AG10803 (cell line): ENCODE results near the gene EGFL8.

Experiments used
- DNase-seq: peaks from one replicate; pipeline ENCODE4 v3.0.0; 2010; ENCODE audit warnings: low read depth
- H3K4me3 ChIP-seq: 2 replicates; pipeline ENCODE4 v1.5.1; 2011; ENCODE audit warnings: mild to moderate bottlenecking, low read length, control low read depth
- TF ChIP-seq, protein P1 (sequence below): conservative IDR thresholded peaks from 2 replicates; pipeline ENCODE4 v1.5.1; 2011; ENCODE audit warnings: mild to moderate bottlenecking, low read length, control low read depth, inconsistent platforms

Gene EGFL8

DNA sequence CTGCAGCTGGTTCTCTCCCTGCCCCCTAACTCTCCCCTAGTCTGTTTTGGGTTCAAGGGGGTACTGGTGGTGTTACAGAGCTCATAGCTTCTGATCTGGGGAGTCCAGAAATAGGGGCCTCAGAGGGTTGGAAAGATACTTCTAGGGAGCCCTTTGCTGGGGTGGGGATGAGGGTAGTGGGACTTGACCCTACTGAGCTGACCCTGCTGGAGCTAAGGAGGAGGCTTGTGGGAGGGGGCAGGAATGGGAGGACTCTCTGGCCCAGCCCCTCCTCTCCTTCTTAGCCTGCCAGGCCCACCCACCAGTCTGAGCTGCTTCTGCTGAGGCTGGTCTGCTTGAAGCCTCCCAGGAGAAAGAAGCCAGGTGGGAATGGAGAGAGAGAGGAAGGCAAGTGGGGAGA lies at the start of gene EGFL8:
Gene EGFL8, plus strand, starts transcription at position 301 of the 400 bp plus-strand sequence. CDS start 1,571 bp downstream, outside the sequence.
- DNase-seq: no peak
- H3K4me3 ChIP-seq: no peak within 1 kb of the TSS
- TF ChIP-seq, protein P1, sequence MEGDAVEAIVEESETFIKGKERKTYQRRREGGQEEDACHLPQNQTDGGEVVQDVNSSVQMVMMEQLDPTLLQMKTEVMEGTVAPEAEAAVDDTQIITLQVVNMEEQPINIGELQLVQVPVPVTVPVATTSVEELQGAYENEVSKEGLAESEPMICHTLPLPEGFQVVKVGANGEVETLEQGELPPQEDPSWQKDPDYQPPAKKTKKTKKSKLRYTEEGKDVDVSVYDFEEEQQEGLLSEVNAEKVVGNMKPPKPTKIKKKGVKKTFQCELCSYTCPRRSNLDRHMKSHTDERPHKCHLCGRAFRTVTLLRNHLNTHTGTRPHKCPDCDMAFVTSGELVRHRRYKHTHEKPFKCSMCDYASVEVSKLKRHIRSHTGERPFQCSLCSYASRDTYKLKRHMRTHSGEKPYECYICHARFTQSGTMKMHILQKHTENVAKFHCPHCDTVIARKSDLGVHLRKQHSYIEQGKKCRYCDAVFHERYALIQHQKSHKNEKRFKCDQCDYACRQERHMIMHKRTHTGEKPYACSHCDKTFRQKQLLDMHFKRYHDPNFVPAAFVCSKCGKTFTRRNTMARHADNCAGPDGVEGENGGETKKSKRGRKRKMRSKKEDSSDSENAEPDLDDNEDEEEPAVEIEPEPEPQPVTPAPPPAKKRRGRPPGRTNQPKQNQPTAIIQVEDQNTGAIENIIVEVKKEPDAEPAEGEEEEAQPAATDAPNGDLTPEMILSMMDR: no peak

DNA sequence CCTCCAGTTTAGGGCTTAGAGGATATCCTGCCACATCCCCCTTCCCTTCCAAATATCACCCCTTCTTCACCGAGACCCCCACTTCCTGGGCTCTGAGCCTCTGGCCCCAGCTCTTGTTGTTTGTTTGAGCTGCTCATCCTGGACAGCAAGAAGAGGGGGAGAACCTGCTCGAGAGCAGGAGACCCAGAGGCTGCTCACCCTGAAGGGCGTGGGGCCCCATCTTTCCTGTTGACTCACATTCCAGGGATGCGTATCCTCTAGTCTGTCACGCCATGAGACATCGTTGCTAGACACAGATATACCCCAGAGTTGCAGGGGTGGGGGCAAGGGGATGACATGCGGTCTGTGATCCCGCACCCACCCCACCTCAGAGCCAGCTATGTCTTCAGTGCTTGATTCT lies 49.6 kb upstream of the EGFL8 start:
- TF ChIP-seq, protein P1: no peak
- no peak overlapping the region for H3K4me3 ChIP-seq
- DNase-seq: peak; percentile 87

DNA sequence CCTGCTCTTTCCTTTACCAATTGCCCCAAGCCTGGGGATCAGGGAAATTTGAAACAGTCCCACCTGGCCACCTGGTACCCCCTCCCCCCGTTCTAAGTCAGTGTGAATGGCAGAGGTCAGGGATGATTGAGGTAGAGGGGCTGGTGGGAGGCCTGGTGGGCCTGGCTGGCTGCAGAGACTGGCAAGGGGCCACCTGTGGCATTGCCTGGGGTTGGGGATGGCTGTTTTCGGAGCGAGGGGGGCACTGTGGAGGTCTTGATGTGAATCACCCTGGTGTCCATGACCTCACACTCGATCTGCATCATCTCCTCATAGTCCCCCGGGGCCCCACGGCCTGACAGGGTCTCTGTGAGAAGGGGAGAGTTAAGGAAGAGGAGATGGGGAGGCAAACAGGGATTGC lies 48.8 kb upstream of the EGFL8 start:
- no peak for DNase-seq
- no peak overlapping the region for H3K4me3 ChIP-seq
- TF ChIP-seq, protein P1: no peak

DNA sequence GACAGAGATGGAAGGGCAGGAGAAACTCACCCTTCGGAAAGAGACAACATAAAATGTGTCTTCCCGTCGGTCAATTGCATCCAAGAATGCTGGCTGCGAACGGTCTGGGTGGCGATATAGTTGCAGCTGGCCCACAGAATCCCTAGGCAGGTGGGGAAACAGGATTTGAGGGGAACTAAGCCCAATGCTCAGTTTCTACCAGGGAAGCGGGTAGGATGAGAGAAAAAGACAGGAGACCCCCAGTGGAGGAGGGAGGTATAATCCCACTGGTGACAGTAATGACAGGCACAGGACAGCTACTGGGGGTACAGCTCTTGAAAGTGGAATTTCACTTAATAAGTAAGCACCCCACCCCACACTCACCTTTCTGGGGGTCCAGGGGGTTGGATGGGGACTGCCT lies 47.7 kb upstream of the EGFL8 start:
- TF ChIP-seq, protein P1: peak; percentile 56
- no peak overlapping the region for H3K4me3 ChIP-seq
- no peak for DNase-seq

DNA sequence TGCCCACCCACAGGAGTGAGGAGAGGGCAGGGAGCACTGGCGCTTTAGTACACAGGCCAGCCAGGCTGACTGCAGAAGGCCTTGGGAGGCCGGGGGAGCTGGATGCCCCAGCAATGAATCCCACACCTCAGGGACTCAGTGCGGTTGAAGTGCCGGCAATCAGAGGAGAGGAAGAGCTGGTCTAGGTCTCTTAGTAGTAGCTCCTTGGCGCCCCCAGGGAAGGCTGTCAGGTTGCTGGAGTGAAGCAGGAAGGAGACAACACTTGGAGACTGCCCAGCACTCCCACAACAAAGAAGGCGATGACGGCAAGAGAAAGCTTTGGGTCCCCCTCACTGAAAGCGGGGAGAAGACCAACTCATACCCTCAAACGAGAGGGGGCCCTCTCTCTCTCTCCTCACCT lies 46.9 kb upstream of the EGFL8 start:
- TF ChIP-seq, protein P1: no peak
- no peak overlapping the region for H3K4me3 ChIP-seq
- no peak for DNase-seq

DNA sequence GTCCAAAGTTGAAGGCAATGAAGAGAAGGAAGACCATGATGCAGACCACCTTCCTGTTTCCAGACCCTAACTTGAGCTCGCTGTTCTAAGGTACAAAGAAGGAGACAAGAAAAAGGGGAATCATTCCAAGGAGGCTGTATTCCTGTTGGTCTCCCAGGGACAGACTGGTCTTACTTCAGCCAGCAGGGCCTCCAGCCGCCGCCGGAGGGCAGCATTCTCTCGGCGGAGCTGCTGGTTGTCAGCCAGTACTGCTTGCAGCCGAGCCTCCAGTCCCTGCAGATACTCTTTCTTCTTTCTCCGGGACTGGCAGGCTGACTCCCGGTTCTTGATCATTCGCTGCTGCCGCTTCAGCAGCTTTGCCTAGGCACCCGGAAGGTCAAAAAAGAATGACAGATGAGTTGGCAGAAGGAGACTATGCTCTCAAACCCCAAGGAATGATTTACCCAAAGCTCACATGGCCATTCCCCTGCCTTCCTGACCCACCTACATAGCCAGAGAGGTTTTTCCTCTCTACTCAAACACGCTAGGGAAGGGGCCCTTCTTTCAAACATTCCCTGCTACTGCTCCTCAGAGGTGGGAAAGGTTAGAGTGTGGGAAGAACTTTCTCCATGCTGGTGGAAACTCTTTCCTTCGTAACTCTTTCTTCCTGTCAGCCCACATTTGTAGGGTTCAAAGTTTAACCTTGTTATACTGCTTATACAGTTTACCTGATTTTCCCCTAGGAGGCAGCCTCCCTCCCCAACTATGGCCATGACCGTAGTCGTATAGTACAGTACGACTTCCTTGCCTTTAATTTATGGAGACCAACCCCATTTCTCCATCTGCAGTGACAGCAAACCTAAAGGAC lies 45.4 kb upstream of the EGFL8 start:
- no peak overlapping the region for H3K4me3 ChIP-seq
- TF ChIP-seq, protein P1: peak; percentile 94
- peak; percentile 87 for DNase-seq

DNA sequence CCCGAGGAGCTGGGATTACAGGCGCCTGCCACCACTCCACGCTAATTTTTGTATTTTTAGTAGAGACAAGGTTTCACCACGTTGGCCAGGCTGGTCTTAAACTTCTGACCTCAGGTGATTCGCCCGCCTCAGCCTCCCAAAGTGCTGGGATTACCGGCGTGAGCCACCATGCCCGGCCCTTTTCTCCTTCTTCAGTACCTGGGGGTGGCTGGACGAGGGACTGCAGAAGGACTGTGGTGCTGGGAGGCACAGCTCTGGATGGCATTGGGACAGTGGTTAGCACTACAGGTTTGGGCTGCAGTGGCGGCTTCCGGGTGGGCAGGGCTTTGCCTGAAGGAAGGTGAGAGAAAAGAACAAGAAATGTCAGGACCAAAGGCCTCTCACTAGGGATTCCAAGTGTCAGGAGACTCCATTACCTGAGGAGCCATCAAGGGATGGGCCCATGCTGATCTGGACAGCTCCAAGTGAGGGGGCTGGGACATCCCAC lies 43.8 kb upstream of the EGFL8 start:
- no peak for DNase-seq
- no peak overlapping the region for H3K4me3 ChIP-seq
- TF ChIP-seq, protein P1: no peak
